Transverse colon (tissue), 4 donors: ENCODE measurements around the gene TIA1. TPM values are rescaled to one million over a fixed set of nuclear protein-coding genes. Genes with fewer than 3 reads are reported as not detected.
"Not testable (repeated sequence)": the region's sequence is repeated elsewhere in the genome, so short reads cannot be mapped to it uniquely, and the experiment has no call there.

Source experiments
- DNase-seq: peaks from one replicate; pipeline ENCODE4 v3.0.0-alpha.2; 2019
- H3K27ac ChIP-seq, 4 donors: fragments of 200-600 bp; sonication (generic); 2 replicates each; pipeline ENCODE4 v1.5.1; 2016 to 2018; ENCODE audit warnings: inconsistent platforms in 4 of 4
- H3K27me3 ChIP-seq: fragments of 200-600 bp; sonication (generic); 2 replicates; pipeline ENCODE4 v1.5.1; 2017; ENCODE audit warnings: inconsistent platforms
- H3K36me3 ChIP-seq, 4 donors: fragments of 200-600 bp; sonication (generic); 2 replicates each; pipeline ENCODE4 v1.5.1; 2017 to 2019; ENCODE audit warnings: inconsistent platforms in 4 of 4
- H3K4me1 ChIP-seq, 4 donors: fragments of 200-600 bp; sonication (generic); 2 replicates each; pipeline ENCODE4 v1.5.1; 2017 to 2020; ENCODE audit warnings: inconsistent platforms in 4 of 4
- H3K4me3 ChIP-seq, 4 donors: fragments of 200-600 bp; sonication (generic); 1 replicate in 1 of 4; 2 replicates in 3 of 4; pipeline versions ENCODE4 v1.5.1 to v1.6.1; 2017 to 2019; ENCODE audit warnings: inconsistent platforms in 4 of 4
- H3K9me3 ChIP-seq, 2 donors: fragments of 200-600 bp; sonication (generic); 2 replicates each; pipeline ENCODE4 v1.5.1; 2017 to 2019; ENCODE audit warnings: inconsistent platforms in 2 of 2
- CTCF ChIP-seq, 5 experiments: fragments of 200-600 bp in 3 of 5; fragments of 450-650 bp in 2 of 5; sonication (generic) in 3 of 5; IDR thresholded peaks; 1 replicate in 2 of 5; 2 replicates in 3 of 5; pipeline ENCODE4 v1.5.1; 2016 to 2017; ENCODE audit warnings: antibody characterized with exemption in 5 of 5, inconsistent platforms in 3 of 5, mild to moderate bottlenecking in 2 of 5, moderate library complexity in 1 of 5
- EP300 ChIP-seq: sonication (generic); formaldehyde crosslinking; IDR thresholded peaks from one replicate; pipeline ENCODE4 v1.6.1; 2017; ENCODE audit warnings: antibody characterized with exemption, low read depth
- POLR2A ChIP-seq: fragments of 450-650 bp; IDR thresholded peaks from one replicate; pipeline ENCODE4 v1.6.1; 2016; ENCODE audit warnings: antibody characterized with exemption, mild to moderate bottlenecking, moderate library complexity
- POLR2AphosphoS5 ChIP-seq, 3 donors: sonication (generic); formaldehyde crosslinking; IDR thresholded peaks; one replicate each; pipeline ENCODE4 v1.6.1; 2016; ENCODE audit warnings: antibody characterized with exemption in 3 of 3
- WGBS, 2 donors: methylation state at CpG; one replicate each; pipeline ENCODE4 v1.1.5; 2018; ENCODE audit warnings: low coverage in 1 of 2; 5-methylcytosine and 5-hydroxymethylcytosine counted together
- in situ Hi-C, 4 donors: fragments of 200-750 bp; cut with MboI; loops; one replicate each; pipeline versions ENCODE4 v1.15.0 to v1.15.1; 2017; ENCODE audit warnings: low sequenced_read_pairs in 3 of 4, low pct_ligation_motif_present in 1 of 4, low pct_unique_long_range_greater_than_20kb in 1 of 4
- intact Hi-C: fragments of 100-400 bp; cut with DNase I; formaldehyde crosslinking; loops from one replicate; pipeline ENCODE4 v1.15.1; 2023; ENCODE audit warnings: low total_unique reads
- total RNA-seq, 4 donors: library from RNA; depleted of rRNA; stranded (reverse); fragments of >200 nt; gene quantifications; one replicate each; pipeline ENCODE4 v1.1.0, GENCODE V29; 2016

The TIA1 gene
- total RNA-seq, 4 donors from 2014 or later = 76.4 to 156 (median 108) TPM

- H3K9me3 ChIP-seq = no peaks in the 10 kb centered on the region
- no peaks in the 10 kb centered on the region for H3K27me3 ChIP-seq
- no peak for DNase-seq
- TF ChIP-seq EP300 (no peak), POLR2A (no peak), CTCF (IDR thresholded peaks at IDR 0.05) (no peak), POLR2AphosphoS5 (IDR thresholded peaks at IDR 0.05) (no peak)
- no peaks in the 10 kb centered on the region for H3K4me1 ChIP-seq
- 88 to 92% methylated on average over 4 of the region's 4 CpGs for WGBS, 2 donors
- in situ Hi-C loops (no loop called here), intact Hi-C loops (no loop called here)
- H3K27ac ChIP-seq = no peak overlapping the region
- peaks cover 0 to 16% (median 3%) of the 10 kb centered on the region in 4 donors for H3K36me3 ChIP-seq
- no peak overlapping the region for H3K4me3 ChIP-seq
These were observed 65.7 kb downstream of the TIA1 start for GRCh38 chr2:70182689-70183088.

GRCh38 chr2:70181363-70181956, 67.0 kb downstream of the TIA1 start:
- intact Hi-C loops = no loop called here
- in situ Hi-C loops = no loop called here
- Histone ChIP-seq H3K27ac (peak overlapping the region in 1 of 4 donors; percentile 43), H3K27me3 (no peaks in the 10 kb centered on the region), H3K9me3 (no peaks in the 10 kb centered on the region), H3K36me3 (peaks cover 0 to 25% (median 3%) of the 10 kb centered on the region in 4 donors), H3K4me3 (no peak overlapping the region), H3K4me1 (no peaks in the 10 kb centered on the region)
- 74 to 100% methylated on average over 1 to 16 of the region's 16 CpGs for WGBS, 2 donors
- DNase-seq = peak; percentile 68
- TF ChIP-seq CTCF (IDR thresholded peaks at IDR 0.05) = no peak
- TF ChIP-seq POLR2AphosphoS5 (IDR thresholded peaks at IDR 0.05) = no peak
- TF ChIP-seq EP300 = no peak
- TF ChIP-seq POLR2A = no peak

- H3K9me3 ChIP-seq = no peaks in the 10 kb centered on the region
- in situ Hi-C loops = no loop called here
- intact Hi-C loops = no loop called here
- DNase-seq = no peak
- 86 to 90% methylated on average over 8 of the region's 8 CpGs for WGBS, 2 donors
- H3K4me1 ChIP-seq = no peaks in the 10 kb centered on the region
- no peak overlapping the region for H3K4me3 ChIP-seq
- H3K27me3 ChIP-seq = no peaks in the 10 kb centered on the region
- no peak for TF ChIP-seq EP300
- TF ChIP-seq POLR2AphosphoS5 (IDR thresholded peaks at IDR 0.05) = no peak
- no peak for TF ChIP-seq POLR2A
- TF ChIP-seq CTCF (IDR thresholded peaks at IDR 0.05) = no peak
- H3K27ac ChIP-seq = no peak overlapping the region
- peaks cover 0 to 51% (median 12%) of the 10 kb centered on the region in 4 donors for H3K36me3 ChIP-seq
These were observed 74.9 kb downstream of the TIA1 start for GRCh38 chr2:70173520-70173919.

GRCh38 chr2:70169654-70170245, 78.7 kb downstream of the TIA1 start:
- H3K4me3 ChIP-seq, DNase-seq, H3K27me3 ChIP-seq, H3K4me1 ChIP-seq, in situ Hi-C loops, H3K9me3 ChIP-seq, H3K27ac ChIP-seq, intact Hi-C loops: not testable (repeated sequence)
- peaks cover 0 to 28% (median 13%) of the 10 kb centered on the region in 4 donors for H3K36me3 ChIP-seq
- 94 to 95% methylated on average over 6 to 11 of the region's 11 CpGs for WGBS, 2 donors
